HTR-8/SVneo (cell line): ENCODE measurements around the gene SCN2B.
"Not testable (repeated sequence)": the region's sequence is repeated elsewhere in the genome, so short reads cannot be mapped to it uniquely, and the experiment has no call there.

ENCODE experiments used
- DNase-seq: peaks from one replicate; pipeline ENCODE4 v3.0.0; 2011; ENCODE audit warnings: low spot score, mixed read lengths; ENCODE audit not compliant: insufficient read length
- FAIRE-seq: peaks from 2 replicates; lab custom pipeline; 2011; peaks lifted over from hg19 to GRCh38; lab: Jason Lieb, UNC

SCN2B gene

GRCh38 chr11:118207079-118207478 lies 30.6 kb upstream of the SCN2B start:
- DNase-seq (no peak), FAIRE-seq (no peak)

GRCh38 chr11:118206391-118207031 lies 30.1 kb upstream of the SCN2B start:
- DNase-seq, result no peak
- no peak for FAIRE-seq

DNA sequence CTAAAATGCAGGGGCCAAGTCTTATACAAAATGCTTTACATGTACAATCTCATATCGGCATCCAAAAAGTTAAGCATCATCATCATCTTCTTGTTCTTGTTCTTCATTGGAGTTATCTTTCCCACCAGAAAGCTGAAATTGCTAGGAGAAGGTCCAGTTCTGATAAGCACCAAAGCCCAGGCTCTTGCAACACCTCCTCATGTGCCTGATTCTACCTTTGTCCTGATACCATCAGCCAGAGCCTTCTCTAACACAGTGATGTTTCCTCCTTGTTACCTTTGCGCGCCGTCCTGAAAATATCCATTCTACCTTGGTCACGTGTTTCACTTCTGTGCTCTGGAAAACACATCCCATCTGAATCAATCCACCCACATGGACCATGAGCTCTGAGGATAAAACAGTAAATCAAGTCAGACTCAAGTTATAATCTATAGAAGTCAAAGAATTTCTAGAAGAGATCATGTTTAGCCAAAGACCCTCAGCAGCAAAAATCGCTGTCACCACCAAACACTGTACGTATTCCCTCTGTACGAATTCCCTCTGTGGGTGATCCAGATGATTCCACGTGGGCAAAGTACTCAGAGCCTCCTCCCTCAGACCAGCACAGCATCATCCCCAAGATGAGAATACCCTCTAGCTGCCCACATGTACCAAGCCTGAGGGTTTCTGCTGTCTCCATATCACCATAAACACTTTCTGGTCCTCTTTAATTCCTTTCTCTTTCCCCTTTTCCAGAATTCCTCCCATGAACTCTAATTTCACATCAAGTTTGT lies 29.4 kb upstream of the SCN2B start:
- no peak for FAIRE-seq
- no peak for DNase-seq

DNA sequence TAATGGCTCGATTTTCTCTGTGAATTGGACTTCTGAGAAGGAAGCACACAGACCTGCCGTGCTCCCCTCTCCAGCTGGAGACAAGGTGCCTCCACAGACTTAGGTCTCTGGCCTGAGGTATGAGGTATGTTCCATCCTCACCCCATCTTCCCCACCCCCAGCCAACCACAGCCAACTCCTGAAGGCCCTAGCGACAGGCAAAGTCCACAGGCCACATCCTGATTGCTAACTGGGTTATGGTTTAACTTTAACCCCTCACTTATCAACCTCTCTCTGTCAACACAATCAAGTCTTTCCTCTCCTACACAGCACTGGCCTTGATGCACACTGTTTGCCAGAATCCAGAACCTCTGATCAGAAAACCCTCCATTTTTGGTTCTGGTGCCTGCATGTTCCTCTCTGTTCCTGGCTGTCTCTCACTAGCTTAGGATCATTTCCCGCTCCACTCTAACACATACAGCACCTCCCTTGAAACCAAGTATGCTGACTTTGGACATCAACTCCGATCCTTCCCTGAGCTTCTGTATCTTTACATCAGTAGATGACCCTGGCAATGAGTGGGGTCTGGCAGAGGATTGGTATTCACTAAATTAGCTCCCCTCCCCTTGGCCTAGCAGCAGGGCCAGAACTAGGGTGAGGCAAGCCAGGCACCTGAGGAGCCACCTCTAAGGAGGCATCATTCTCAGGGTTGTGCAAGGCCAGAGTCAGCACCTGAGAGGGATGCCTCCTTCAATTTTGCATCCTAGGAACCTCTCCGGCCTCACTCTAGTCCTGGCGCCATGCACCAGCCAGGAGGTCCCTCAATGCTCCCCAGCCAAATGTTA lies 26.4 kb upstream of the SCN2B start:
- FAIRE-seq, result no peak

GRCh38 chr11:118201966-118202365 lies 25.5 kb upstream of the SCN2B start:
- DNase-seq (no peak), FAIRE-seq (no peak)

More for the DNA sequence above, 26.4 kb upstream of the SCN2B start:
- no peak for DNase-seq

DNA sequence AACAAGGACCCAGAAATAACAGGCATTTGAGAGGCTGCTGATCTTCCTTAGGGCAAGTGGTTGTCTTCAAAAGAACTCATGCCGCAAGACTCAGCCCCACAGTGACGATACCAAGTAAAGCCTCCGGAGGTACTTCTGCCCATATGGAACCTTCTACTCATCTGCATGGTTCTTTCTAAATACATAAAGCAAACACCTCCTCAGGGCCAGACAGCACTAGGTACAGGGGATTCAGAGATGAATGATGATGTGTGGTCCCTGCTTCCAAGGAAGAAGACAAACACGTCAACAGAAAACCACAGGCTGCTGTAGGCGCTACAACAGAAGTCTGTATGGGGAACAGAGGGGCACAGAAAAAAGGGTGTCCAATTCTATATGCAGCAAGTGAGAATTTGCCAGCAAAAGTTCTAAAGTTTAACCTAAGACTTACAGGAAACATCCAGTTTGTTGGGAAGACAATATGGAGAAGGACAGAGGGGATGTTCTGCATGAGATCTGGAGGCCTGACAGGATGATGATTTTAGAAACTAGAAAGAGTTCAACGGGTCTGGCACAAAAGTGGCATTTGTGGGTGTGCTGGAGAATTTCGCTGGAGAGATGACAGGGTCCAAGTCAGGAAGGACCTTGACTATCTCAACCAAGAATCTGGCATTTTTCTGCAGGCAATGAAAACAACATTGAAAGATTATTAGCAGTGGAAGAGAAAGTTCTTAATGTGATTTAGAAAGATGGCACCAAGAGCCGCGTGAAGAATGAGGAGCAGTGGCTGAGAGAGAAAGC lies 24.7 kb upstream of the SCN2B start:
- FAIRE-seq, result no peak
- no peak for DNase-seq

GRCh38 chr11:118200497-118200896 lies 24.1 kb upstream of the SCN2B start:
- DNase-seq, result no peak
- no peak for FAIRE-seq

GRCh38 chr11:118199135-118199534 lies 22.7 kb upstream of the SCN2B start:
- DNase-seq, result no peak
- FAIRE-seq, result no peak

DNA sequence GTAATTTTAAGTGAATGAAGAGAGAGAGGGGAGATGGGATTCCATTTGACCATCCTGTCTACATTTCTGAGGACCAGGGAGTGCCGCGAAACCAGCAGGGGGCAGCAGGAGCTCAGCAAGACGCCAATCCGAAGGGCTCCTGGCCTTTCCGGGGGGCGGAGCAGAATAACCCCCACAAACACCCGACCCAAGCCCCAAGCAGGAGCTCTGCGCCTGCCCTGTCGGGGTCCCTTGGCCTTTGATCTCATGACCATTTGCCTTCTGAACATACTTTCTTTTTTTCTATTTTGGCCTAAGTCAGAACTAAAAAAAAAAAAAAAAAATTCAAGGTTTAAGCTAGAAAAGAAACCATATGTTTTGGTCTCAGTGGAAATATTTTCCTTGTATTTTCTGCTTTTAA lies 21.9 kb upstream of the SCN2B start:
- FAIRE-seq, result no peak
- peak; percentile 75 for DNase-seq

GRCh38 chr11:118194835-118195627 lies 18.6 kb upstream of the SCN2B start:
- FAIRE-seq (no peak), DNase-seq (no peak)

DNA sequence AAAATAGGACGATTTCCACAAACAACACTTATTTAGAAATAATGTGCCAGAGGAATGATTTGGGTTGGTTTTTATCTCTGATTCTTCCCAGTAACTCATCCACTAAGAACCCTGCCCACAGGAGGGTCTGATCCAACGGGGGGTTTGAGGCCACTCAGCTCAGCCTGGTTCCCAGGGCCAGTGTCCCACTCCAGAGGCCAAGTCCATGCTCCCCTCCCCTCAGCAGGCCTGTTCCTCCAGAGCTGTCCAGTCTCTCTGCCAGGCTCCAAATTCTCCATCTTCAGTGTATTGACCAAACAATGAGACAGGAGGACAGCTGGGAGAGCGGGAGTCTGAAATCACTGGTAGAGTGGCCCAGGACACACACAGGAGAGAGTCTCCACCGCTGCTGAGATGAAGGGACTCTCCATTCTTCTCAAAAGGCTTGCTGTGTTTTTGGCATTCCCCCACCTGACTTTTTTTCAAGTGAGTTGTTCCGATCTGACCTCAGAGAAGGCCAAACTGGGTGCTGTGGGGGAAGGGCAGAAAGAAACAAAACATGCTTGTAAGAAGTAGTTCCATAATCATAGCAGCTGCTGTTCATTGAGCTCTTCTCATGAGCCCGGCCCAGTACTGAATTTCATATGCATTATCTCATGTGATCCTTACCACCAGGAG lies 17.6 kb upstream of the SCN2B start:
- FAIRE-seq, result no peak
- DNase-seq, result no peak

- DNase-seq, FAIRE-seq: not testable (repeated sequence)
Observed at GRCh38 chr11:118192817-118193216, 16.4 kb upstream of the SCN2B start.

DNA sequence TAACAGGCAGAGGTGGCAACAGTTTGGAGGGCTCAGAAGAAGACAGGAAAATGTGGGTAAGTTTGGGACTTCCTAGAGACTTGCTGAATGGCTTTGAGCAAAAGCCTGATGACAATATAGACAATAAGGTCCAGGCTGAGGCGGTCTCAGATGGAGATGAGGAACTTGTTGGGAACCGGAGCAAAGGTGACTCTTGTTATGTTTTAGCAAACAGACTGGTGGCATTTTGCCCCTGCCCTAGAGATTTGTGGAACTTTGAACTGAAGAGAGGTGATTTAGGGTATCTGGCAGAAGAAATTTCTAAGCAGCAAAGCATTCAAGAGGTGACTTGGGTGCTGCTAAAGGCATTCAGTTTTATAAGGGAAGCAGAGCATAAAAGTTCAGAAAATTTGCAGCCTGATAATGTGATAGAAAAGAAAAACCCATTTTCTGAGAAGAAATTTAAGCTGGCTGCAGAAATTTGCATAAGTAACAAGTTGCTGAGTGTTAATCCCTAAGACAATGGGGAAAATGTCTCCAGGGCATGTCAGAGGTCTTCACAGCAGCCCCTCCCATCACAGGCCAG lies 14.6 kb upstream of the SCN2B start:
- not testable (repeated sequence) for DNase-seq, FAIRE-seq

DNA sequence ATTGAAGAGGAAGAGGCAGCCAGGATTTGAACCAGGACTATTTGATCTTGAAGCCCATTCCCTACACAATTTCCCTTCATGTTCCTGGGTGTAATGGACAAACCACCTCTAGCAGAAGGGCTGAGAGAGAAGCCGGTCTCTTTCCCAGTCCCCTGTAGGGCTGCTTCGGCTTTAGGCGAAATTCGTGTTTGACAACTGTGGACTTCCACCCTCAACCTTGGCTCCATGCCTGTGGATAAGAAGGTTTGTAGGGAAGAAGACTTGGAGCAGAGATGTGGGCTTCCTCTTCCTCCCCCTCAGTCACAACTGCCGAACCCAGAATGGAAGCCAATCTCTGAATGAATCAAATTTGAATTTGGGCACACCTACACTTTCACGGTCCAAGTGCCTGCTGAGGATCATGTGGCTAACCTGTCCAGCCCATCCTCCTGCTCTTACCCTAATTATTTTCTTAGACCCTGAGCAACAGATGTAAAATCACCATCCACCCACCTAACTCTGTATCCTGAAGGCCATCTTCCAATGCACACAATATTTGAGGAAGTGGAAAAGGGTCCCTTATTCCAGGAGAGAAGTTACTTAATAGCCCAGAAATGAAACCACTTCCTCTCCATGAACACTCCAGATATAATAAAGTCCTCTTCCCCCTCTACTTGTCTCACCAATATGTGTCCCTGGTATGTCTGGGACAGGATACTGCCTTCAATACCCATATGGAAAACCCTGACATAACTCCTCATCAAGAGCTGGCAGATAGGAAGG lies 10.1 kb upstream of the SCN2B start:
- DNase-seq, result no peak
- FAIRE-seq, result no peak

DNA sequence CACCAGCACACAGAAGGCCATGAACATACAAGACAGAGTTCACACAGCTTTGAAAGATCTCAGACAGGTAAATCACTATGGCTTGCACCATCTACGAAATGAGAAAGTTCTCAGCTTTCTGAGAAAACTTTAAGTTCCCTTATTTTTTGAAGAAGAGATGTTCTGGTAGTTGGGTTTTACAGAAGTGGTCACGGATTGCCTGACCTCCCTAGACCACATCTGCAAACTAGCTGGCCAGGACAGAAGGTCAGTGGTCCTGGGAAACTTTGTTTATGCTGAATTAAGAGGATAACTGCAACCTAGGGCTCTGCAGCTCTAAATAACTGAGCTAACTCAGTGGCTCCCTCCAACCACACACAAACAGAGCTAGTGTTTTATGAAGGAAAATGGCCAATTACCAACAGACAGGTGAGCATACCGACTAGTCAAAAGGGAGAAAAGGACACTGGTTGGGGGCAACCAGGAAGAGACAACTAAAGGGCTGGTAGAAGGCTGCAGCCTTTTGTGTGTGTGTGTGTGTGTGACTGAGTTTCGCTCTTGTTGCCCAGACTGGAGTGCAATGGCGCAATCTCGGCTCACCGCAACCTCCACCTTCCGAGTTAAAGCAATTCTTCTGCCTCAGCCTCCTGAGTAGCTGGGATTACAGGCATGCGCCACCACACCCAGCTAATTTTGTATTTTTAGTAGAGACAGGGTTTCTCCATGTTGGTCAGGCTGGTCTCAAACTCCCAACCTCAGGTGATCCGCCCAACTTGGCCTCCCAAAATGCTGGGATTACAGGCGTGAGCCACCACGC lies 8.5 kb upstream of the SCN2B start:
- FAIRE-seq (no peak), DNase-seq (no peak)

GRCh38 chr11:118183691-118184090 lies 7.3 kb upstream of the SCN2B start:
- FAIRE-seq, DNase-seq: not testable (repeated sequence)

- peak; percentile 59 for DNase-seq
- FAIRE-seq, result peak; percentile 60
Observed at GRCh38 chr11:118180300-118180703, 3.9 kb upstream of the SCN2B start.
